HCT116 (cell line): ENCODE data around the gene SLC6A19.

ENCODE experiments used
- EZH2 ChIP-seq: fragments of 200-600 bp; sonication (generic); IDR thresholded peaks from 2 replicates; pipeline ENCODE4 v1.6.1; 2017; ENCODE audit warnings: antibody characterized with exemption, mixed run types
- EZH2phosphoT487 ChIP-seq: fragments of 200-600 bp; IDR thresholded peaks from 2 replicates; pipeline ENCODE4 v1.6.1; 2018; ENCODE audit warnings: antibody characterized with exemption, borderline replicate concordance
- TCF7L2 ChIP-seq: IDR thresholded peaks from 2 replicates; pipeline ENCODE4 v1.7.0; 2011; ENCODE audit warnings: borderline replicate concordance, inconsistent platforms; ENCODE audit not compliant: insufficient read depth, insufficient read length; ENCODE audit errors: extremely low read depth
- ZBTB33 ChIP-seq: IDR thresholded peaks from 2 replicates; pipeline ENCODE4 v1.6.1; 2011; ENCODE audit warnings: mild to moderate bottlenecking, low read length, moderate library complexity; ENCODE audit not compliant: insufficient replicate concordance; ENCODE audit errors: extremely low read depth
- TF ChIP-seq, protein P1 (sequence below): IDR thresholded peaks from 2 replicates; pipeline ENCODE4 v1.6.1; 2012
- TF ChIP-seq, protein P2 (sequence below), 3 experiments: fragments of 200-600 bp in 1 of 3; sonication (generic) in 1 of 3; IDR thresholded peaks in 2 of 3; conservative IDR thresholded peaks in 1 of 3; 2 replicates each; pipeline ENCODE4 v1.5.1; 2012 to 2017; ENCODE audit warnings: low read depth in 2 of 3, low read length in 2 of 3, antibody characterized with exemption in 1 of 3, borderline replicate concordance in 1 of 3, control low read depth in 1 of 3, mild to moderate bottlenecking in 1 of 3, mixed read lengths in 1 of 3, mixed run types in 1 of 3, moderate library complexity in 1 of 3; ENCODE audit not compliant: insufficient read depth in 1 of 3

- TF ChIP-seq EZH2phosphoT487 (no peak), ZBTB33 (no peak), EZH2 (no peak), TCF7L2 (no peak)
- TF ChIP-seq, protein P1, sequence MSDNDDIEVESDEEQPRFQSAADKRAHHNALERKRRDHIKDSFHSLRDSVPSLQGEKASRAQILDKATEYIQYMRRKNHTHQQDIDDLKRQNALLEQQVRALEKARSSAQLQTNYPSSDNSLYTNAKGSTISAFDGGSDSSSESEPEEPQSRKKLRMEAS: no peak
- TF ChIP-seq, protein P2, sequence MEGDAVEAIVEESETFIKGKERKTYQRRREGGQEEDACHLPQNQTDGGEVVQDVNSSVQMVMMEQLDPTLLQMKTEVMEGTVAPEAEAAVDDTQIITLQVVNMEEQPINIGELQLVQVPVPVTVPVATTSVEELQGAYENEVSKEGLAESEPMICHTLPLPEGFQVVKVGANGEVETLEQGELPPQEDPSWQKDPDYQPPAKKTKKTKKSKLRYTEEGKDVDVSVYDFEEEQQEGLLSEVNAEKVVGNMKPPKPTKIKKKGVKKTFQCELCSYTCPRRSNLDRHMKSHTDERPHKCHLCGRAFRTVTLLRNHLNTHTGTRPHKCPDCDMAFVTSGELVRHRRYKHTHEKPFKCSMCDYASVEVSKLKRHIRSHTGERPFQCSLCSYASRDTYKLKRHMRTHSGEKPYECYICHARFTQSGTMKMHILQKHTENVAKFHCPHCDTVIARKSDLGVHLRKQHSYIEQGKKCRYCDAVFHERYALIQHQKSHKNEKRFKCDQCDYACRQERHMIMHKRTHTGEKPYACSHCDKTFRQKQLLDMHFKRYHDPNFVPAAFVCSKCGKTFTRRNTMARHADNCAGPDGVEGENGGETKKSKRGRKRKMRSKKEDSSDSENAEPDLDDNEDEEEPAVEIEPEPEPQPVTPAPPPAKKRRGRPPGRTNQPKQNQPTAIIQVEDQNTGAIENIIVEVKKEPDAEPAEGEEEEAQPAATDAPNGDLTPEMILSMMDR (IDR thresholded peaks at IDR 0.05 in 2 of 3, conservative IDR thresholded peaks at IDR 0.05 in 1 of 3; ENCODE audit: borderline replicate concordance in 1 of 3, insufficient read depth in 1 of 3, low read depth in 2 of 3, low read length in 2 of 3): peak in 2 of 3 experiments; percentile 42 to 45; a peak in 3 of 6 replicates
Measured at GRCh38 chr5:1204693-1205242, 3.4 kb downstream of the SLC6A19 start.
